GDM1 (cell line): ENCODE data around the gene IL5RA.
A peak's percentile ranks its signal among the peaks of the same experiment; 100 is the strongest.

Experiments used
- DNase-seq: peaks from one replicate; lab custom pipeline; 2025; lab: John Stamatoyannopoulos, UW

The IL5RA gene

DNA sequence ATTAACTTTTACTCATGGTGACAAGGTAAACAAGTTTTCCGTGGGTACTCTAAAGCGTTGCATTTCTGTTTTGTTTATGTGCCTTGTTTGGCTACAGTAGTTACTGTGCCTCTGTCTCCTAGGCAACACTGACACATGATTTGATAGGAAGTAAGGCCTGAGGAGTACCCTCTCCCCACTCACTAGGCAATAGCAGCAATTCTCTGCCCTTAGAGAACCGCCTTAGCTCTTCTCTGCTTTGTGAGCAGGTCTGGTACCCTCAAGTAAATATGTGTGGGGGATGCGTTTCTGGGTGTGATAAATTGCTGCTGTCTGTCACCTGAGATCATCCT is at the start of gene IL5RA:
IL5RA (minus strand) TSS at position 76 of the 332 bp plus-strand sequence. CDS start 5,390 bp downstream, outside the sequence.
- no peak for DNase-seq

DNA sequence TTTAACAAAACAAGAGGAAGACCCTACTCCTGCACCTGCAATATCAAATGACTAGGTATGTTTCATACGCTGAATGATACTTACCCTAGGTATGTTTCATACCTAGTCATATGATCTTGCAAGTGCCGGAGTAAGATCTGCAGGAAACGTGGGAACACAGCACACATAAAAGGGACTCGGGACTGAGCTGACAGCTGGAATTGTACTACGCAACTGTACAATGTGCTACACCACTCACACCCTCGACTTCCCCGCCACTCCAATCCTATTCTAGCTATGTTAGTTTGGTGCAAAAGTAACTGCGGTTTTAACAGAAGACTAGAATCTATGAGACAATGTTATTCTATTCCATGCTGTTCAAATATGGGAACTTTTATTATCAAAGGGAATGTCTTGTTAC is 47.3 kb upstream of the IL5RA start:
- DNase-seq = no peak

DNA sequence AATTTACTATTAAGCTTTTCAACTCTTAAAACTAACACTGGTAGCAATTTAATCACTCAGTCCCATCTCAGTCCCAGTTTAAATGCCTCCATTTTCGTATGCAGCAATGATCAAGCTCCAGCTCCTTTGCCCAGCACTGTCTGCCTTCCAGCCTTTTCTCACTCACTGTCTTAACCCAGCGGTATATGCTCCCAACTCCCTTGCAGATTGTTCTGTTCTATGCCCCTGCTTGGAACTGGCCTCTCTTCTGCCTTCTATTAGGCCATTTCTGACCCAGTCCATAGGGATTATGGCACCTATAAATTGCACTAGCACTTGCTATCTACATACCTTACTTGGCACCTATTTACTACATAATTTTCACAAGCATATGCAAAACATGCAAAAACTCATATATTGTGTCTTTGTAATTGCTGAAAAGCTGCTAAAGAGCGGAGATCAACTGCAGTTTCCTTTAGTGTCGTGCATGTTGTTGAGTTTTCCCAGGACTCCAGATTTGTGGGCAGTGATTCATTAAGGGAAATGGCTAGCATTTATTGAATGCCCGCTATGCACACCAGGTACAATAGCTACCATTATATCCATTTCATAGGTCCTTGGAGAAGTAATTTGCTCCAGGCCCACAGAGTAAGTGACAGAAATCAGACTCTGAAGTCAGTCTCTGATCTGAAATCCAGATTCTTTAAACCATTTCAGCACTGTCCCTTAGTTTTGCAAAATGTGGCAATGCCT is 44.9 kb upstream of the IL5RA start:
- no peak for DNase-seq

- no peak for DNase-seq
Observed at GRCh38 chr3:3151513-3151912, 41.3 kb upstream of the IL5RA start.

- no peak for DNase-seq
Observed at GRCh38 chr3:3149560-3149959, 39.4 kb upstream of the IL5RA start.

DNA sequence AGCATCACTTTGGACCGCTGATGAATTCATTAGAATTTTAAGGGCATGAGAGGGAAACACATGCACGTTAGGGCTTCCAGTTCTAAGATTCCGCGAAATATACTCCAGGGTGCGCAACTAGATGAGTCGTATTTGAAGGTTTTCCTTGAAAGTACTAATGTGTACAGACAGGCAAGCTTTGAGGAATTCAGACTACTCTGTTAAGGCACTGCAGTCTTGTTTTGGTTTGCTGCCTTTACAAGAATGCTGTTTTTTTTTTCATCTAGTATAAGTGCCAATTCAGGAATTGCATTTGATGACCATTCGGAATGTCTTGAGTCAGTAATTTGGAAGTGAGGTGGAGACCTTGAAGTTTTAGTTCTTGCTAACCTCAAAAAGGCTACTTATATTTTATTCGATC is 35.7 kb upstream of the IL5RA start:
- no peak for DNase-seq

GRCh38 chr3:3141939-3142338 is 31.8 kb upstream of the IL5RA start:
- no peak for DNase-seq

- DNase-seq = no peak
Observed at GRCh38 chr3:3137526-3137925, 27.4 kb upstream of the IL5RA start.

- no peak for DNase-seq
Observed at GRCh38 chr3:3134750-3135448, 24.7 kb upstream of the IL5RA start.

DNA sequence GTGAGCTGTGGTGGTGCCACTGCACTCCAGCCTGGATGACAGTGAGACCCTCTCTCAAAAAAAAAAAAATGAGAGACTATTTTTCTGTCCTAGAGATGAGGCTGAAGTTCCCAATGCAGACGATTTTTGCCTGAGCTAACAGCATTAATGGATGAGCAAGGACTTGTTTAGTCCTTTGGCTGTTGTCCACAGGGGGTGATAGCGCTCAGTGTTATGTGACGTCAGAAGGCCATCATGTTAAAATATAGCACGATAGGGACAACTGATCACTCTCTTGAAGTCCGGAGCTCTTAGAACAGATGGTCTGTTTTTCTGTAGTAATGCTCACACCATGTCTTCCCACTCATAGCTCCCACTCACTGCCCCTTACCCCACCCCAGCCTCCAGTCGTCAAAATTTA is 23.3 kb upstream of the IL5RA start:
- DNase-seq = no peak

- no peak for DNase-seq
Observed at GRCh38 chr3:3129579-3129978, 19.4 kb upstream of the IL5RA start.

- no peak for DNase-seq
Observed at GRCh38 chr3:3127432-3128010, 17.3 kb upstream of the IL5RA start.

GRCh38 chr3:3126477-3127431 is 16.6 kb upstream of the IL5RA start, which contains the start of gene TRNT1:
Gene TRNT1 (plus strand): TSS chr3:3126940. CDS start chr3:3129041, 2,101 bp downstream.
- DNase-seq = peak; percentile 91

DNA sequence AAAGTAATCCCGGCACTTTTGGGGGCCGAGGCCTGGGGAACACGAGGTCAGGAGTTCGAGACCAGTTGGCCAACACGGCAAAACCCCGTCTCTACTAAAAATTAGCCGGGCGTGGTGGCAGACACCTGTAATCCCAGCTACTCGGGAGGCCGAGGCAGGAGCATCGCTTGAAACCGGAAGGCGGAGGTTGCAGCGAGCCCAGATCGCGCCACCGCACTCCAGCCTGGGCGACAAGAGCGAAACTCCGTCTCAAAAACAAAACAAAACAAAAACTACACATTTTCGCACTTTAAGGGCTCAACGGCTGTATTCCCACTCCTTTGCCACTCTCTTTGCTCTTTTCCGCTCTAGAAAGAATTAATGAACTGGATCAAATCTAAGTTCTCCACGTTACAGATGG is 15.8 kb upstream of the IL5RA start:
- no peak for DNase-seq

- DNase-seq = no peak
Observed at GRCh38 chr3:3119393-3119851, 9.2 kb upstream of the IL5RA start.

DNA sequence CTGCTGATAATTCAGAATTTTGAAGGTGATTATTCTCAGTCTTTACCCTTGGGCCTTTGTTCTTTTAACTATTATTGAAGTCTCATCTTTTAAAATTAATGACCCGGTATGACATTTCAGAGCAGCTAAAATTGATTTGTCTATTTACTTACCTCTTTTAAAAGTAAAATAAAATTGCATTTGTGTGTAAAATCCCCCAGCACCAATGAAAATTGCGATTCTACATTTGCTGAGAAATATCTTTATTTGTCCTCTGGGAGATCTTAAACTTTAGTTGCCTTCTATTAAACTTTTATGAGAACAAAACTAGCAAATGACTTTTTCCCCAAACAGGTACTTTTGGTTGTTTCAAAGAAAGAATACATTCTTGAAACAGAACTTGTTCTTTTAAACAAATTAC is 7.5 kb upstream of the IL5RA start:
- DNase-seq = no peak

DNA sequence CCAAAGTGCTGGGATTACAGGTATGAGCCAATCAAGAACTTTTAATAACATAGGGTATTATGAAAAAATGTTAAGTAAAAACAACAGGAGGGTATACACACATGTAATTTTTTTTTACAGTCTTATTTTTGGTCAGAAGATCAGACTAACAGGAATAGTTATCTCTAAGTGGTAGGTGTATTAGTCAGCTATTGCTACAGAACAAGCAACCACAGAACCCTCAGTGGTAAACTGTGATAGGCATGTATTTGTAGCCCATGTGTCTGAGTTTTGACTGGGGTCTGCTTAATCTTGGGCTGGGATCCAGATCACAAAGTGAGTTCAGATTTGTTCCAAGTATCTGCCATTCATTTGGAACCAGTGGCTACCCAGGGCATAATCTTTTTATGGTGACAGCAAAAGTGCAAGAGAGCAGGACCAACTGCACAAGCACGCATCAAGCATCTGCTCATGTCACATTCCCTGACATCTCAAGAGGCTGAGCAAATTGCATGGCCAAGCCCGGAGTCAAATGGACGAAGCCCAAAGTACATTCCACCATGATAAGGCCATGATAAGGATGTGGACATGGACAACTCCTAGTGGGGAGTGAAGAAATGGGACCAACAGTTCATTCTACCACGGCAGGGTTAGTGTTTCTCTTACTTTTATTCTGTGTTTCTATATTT is 3.0 kb upstream of the IL5RA start:
- DNase-seq = no peak

- no peak for DNase-seq
Observed at GRCh38 chr3:3110749-3111361, 681 bp upstream of the IL5RA start.

DNA sequence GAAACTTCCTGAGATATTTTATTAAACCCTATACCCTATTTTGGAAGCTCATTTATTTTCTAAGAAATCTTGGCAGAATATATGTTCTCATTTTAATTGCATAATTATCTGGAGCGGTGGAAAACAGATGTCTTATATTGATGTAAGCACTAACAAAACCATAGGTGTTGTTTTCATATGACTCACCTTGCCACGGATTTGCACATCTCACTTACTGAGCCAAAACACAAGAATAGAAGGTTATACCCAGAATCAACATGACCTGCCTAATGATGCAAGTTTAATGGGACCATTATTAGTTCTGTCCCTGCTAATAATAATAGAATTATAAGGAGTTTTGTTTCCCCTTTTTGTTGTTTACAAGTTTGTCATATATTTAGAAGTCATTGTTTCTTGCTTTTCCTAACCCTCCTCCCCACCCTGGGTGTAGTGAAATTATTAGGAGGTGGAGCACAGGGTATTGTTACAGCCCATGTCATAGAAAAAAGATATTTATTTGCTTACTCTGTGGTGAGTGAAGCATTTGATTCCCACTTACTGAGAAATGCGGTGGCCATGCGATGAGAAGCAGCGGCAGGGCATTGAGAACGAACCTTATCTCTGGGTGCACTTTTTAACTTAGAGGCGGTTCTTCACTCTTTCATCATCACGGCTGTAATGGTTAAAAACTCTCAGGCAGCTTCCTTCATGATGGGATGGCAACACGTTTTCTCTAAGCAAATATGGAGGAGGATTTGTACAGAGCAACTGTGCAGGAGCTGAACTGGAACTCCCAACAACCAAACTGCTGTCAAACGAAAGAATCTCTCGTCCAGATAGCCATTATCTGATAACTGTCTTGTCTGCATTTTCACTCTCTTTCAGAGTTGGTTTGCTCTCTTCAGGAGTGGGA is 521 bp downstream of the IL5RA start:
- DNase-seq = no peak

DNA sequence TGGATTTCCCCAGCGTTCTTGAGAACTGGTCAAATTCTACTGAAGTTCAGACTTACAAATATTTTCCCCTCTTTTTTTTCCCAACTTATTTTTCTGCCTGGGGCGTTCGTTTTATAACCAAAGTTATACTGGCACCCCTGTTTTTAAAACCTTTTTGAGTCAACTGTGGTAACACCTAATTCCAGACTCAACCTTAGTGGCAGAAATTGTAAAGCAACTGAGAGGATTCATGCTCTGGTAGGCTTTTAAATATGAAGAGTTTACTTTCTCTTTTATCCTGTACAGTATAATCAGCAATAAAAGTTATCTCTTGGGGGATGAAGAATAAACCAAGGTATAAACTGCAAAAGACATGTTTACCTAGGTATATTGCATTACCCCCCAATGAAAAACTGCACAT is 2.3 kb downstream of the IL5RA start:
- no peak for DNase-seq
